Inflammatory macrophage (primary cell): ENCODE results near the gene FUBP3.

Source experiments
- DNase-seq, 2 donors: peaks; one replicate each; pipeline ENCODE4 v3.0.0-alpha.2; 2020 to 2022

FUBP3 gene

GRCh38 chr9:130687615-130688014, 108.2 kb downstream of the FUBP3 start:
- no peak for DNase-seq
